Activated naive CD4-positive, alpha-beta T cell treated with Interleukin-2 at 50 U/mL for 16 hours (primary cell): ENCODE results near the gene DUSP7.

Experiments
- DNase-seq: peaks from one replicate; pipeline ENCODE4 v3.0.0-alpha.2; 2020

The DUSP7 gene

DNA sequence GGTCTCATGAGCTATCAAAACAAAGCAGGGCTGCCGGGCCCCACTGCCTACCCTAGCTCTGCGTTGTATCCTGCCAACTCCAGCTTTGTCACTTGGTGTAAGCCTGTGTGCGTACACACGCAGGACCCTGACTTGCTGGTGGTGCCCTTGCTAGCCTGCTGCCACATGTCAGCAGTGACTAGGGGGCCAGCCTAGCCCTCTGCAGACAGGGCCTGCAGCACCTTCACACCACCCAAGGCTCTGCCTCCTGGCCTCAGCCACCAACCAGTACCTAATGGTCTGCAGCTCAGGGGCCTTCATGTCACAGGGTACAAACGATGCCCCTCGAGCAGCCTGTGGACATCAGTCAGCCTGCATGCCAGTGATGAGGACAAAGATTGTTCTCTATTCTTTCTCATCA, 30.1 kb upstream of the DUSP7 start:
- DNase-seq: no peak

DNA sequence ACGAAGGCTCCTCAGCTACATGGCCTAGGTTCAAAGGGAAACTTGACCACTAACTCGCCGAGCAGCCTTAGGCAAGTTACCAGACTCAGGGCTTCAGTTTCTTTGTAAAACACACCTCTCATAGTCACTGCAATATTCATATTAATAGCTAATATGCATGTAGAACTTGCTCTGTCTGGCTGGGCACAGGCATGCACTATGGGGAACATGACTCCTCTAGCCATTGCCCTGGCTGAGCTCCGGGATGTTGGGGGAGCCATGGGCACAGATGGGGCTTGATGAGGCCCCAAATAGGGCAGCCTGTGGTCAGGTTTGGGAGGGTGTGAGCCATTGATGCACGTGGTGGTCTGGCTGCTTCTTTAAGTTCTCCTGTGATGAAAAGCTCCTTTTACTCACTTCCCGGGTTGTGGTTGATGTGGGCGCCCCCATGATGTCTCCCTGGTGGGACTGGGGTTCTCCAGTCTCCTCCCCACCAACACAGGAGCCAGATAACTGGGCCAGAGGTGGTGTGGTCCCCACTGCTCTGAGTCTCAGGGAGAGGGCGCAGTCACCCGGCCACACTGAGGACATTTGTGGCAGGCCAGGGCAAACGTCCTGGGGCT, 29.4 kb upstream of the DUSP7 start:
- DNase-seq: no peak

DNA sequence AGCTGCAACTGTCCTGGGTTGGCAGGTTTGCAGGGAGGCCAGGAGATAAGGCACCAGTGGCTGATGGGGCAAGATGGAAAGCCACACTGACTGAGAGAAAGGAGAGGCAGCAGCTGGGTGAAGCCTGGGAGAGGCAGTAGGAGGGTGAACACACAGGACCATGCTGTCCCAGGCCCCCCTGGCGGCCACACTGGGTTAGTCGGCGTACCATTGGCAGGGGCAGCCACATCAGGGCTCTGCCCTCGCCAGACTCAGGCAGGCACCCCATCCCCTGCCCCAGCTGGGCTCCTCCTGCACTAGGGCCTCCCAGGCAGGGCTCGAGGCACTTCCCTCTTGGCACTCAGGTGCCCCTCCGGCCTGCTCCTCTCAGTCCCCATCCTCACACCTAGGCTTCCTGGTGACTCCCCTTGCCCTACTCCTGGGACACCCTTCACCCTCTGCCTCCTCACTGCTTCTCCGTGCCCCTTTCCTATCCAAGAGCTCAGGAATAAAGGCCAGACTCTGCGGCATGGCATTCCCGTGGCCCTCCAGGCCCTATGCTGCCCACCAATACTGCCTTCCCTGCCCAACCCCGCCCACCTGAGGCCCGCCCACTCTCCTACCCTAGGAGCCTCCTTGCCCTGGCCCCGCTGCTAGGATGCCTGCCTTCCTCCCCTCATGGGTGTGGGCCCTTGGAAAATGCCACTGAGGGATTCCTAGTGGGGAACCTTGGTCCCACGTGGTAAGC, 28.7 kb upstream of the DUSP7 start:
- DNase-seq: no peak

DNA sequence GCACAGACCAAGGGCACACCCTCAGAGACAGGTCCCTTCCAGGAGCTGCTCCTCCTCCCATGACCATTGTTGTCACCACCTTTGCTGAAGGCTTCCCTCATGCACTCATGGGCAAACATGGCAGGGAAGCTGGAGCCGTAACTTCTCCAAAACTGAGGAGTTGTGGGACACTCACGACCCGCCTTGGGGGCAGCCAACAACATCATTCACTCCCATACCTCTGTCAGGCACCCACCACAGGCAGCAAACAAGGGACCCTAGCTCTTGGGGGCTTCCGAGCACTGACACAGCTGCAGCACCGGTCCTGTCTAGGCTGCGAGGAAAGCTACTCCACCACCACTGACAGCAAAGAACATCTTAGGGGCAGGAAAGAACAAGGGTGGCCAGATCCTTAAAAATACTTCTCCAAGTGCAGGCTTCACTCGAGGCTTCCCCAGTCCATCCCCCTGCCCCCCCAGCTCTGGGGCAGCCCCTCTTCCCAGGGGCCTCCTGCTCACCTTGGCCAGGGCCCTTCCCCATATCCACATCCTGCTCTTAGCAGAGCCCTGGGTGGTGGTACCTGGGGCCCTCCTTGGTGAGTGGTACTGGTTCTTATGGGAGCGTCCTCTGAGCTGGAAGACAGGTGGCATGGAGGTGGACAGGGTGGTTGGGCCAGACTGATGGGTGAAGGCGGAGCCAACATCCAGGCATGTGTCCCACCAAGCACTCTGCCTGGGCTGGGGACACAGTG, 28.0 kb upstream of the DUSP7 start:
- DNase-seq: no peak

- no peak for DNase-seq
These were observed 27.3 kb upstream of the DUSP7 start for GRCh38 chr3:52083556-52084087.

GRCh38 chr3:52082951-52083350, 26.6 kb upstream of the DUSP7 start:
- no peak for DNase-seq

- DNase-seq: no peak
These were observed 24.7 kb upstream of the DUSP7 start for GRCh38 chr3:52080830-52081719.

GRCh38 chr3:52079958-52080357, 23.6 kb upstream of the DUSP7 start:
- DNase-seq: no peak

DNA sequence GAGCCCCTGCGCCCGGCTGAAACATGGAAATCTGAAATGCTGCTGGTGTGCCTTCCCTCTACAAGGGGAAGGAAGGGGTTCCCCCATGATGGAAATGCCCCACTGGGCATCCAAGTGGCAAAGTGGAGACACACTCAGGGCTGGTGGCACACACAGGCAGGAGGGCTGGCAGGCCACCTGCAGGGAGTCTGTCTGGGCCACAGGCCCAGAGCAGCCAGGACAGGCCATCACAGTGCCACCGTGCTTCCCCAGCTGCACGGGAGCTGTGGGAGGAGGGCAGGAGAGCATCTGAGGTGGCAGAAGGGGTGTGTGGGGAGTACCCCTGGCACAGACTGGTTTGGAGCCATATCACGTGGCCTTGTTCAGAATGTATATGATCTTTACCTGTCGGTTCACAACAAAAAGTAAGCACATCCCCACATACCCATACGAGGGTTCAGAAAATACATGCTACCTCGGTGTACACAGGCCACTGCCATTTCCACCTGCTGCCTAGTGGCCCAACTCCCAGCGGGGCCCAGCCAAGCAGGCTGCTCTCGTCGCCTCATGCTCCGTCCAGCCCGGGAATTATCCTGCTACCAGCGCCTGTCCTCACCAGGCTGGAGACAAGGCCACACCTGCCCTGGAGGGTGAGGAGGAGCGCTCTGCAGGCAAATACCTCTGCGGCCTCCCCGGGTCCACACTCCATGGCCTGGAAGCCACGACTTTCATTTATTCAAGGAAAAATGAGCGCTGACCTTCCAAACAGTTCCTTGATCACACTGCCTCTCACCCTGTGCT, 22.6 kb upstream of the DUSP7 start:
- no peak for DNase-seq

DNA sequence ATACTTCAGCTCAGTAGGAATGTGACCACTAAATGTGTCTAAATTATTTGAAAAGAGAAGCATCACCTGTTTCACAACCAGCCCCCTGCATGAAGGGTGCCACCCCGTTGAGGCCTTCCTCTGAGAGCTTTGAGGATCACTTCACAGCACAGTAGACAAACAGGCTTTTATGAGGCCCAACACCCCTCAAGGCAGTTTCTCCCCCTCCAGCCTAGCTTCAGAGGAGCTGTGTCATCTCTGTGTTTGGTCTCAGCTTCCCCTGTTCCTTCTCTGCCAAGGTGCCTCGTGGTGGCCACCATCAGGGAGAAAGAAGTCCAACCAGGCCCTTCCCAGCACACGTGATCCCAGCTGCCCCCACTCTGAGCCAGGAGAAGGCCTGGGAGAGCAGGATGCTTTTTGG, 21.6 kb upstream of the DUSP7 start:
- DNase-seq: no peak

GRCh38 chr3:52076896-52077780, 20.8 kb upstream of the DUSP7 start:
- no peak for DNase-seq

- DNase-seq: no peak
These were observed 17.1 kb upstream of the DUSP7 start for GRCh38 chr3:52073490-52073889.

GRCh38 chr3:52072471-52072870, 16.1 kb upstream of the DUSP7 start:
- DNase-seq: no peak

- no peak for DNase-seq
These were observed 15.6 kb upstream of the DUSP7 start for GRCh38 chr3:52072020-52072419.

DNA sequence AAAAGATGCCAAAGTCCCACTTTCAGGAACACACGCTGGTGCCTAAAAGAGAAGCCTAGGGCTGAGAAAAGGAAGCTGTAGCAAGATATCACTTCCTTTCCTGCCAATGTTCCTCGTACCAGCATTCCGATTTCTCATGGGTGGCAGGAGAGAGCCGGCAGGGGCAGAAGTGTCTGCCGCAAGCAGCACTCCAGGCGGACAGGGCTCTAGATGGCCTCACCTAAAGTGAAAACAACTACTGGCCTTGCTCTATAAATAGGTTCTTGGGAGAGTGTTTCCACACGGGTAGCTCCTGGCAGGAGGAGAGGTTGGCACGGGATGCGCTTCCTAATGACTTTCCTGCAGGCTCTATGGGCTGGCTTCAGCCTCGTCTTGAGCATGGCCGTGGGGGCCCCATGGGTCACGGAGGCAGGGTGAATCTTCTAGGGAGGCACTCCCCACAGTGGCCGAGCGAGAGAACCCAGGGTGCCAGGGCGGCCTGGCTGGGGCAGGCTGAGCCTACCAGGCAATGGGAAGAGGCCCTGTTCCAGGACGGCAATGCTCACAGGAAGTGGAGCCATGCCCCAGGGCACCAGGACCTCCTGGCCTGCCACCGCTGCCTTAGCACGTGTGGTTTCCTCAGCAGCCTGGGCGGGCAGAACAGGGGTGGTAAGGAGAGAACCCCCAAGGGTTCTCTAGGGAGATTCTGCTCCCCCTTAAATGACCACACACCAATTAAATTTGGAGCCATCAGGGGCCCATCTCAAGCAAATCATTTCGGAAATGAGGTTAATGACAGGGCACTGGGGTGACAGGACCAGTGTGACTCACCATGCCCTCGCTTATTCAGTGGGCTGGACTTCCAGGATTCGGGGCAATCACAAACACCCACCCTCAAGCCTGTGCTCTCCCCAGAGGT, 14.6 kb upstream of the DUSP7 start:
- no peak for DNase-seq

DNA sequence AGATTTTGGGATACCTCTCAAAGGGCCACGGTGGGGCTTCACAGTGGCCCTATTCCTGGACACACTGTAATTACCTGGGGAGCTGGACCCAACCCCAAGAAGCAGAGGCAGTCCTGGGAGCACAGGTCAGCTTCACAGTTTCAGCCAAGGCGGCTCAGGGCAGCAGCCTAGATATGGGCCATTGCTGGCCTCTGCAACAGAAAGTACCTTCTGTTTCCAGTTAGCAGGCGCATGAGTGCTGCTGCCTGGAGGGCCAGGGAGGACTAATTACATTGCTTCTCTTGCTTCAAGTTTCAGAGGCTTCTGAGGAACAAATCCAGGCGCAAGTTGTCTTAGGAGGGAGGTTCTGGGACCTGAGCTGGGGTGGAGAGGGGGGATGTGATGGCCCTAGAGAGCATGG, 13.5 kb upstream of the DUSP7 start:
- no peak for DNase-seq

- no peak for DNase-seq
These were observed 12.8 kb upstream of the DUSP7 start for GRCh38 chr3:52069135-52069534.

GRCh38 chr3:52068730-52069129, 12.4 kb upstream of the DUSP7 start:
- no peak for DNase-seq

DNA sequence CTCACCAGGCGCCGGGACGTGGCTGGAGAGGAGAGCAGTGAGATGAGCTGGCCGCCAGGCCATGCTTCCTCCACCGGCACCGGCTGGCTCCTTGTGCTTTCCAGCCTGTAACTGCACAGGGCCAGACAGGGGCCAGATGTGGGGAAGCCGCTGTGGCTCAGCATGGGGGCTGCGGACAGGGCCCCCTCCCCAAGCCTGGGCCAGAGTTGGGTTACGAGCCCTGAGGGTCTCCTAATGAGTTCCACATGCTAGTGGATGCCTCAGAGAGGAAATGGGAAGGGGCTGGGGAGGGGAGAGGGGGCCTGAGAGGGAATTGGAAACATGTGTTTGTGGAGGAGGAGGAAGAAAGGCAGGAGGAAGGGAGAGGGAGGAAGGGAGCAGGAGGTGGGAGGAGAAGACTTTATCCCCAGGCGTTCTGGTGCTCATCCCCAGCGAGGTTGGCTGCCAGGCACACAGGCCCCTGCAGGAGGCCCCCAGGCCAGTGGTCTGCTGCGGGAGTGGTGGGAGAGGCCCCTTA, 11.7 kb upstream of the DUSP7 start:
- DNase-seq: no peak

DNA sequence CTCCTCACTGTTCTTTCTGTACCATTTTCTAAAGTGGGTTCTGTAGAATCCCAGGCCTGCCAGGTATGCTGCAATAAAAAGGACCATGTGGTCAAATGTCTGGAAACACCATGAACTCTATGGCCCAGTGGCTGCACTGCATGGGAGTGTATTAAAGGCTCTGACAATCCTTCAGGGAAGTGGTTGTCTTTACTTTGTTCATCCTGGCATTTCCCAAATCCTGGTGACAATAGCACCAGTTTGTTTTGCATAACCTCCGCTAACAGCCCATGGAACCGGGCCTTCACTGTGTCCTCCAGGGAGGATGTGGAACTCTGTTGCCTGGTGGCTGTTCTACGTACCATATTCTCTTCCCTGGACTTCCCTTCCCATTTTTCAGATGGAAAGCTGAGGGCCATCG, 11.2 kb upstream of the DUSP7 start:
- no peak for DNase-seq
